Thoracic aorta (tissue), 2 donors: ENCODE data around the gene MCF2L2. TPM values are rescaled to one million over a fixed set of nuclear protein-coding genes. Genes with fewer than 3 reads are reported as not detected.

ENCODE experiments used
- ATAC-seq: fragments of 150-250 bp; one replicate; pipeline ENCODE4 v1.8.0; 2017; ENCODE audit warnings: low read depth; ENCODE audit not compliant: insufficient number of reproducible peaks, low FRiP score
- DNase-seq: peaks from one replicate; pipeline ENCODE4 v3.0.0-alpha.2; 2020; ENCODE audit warnings: low spot score
- H3K27ac ChIP-seq, 2 donors: fragments of 200-600 bp; sonication (generic); 1 replicate in 1 of 2; 2 replicates in 1 of 2; pipeline ENCODE4 v1.5.1; 2016; ENCODE audit warnings: mild to moderate bottlenecking in 2 of 2, moderate library complexity in 2 of 2
- H3K27me3 ChIP-seq: fragments of 200-600 bp; sonication (generic); replicated peaks from 2 replicates; pipeline ENCODE4 v1.6.0; 2016; ENCODE audit warnings: mild to moderate bottlenecking; ENCODE audit not compliant: insufficient read depth
- H3K36me3 ChIP-seq: fragments of 200-600 bp; sonication (generic); one replicate; pipeline ENCODE4 v1.5.1; 2016
- H3K4me1 ChIP-seq, 2 donors: fragments of 200-600 bp; sonication (generic); 1 replicate in 1 of 2; 2 replicates in 1 of 2; pipeline versions ENCODE4 v1.5.1 to v1.6.0; 2016; ENCODE audit warnings: low read depth in 2 of 2, mild to moderate bottlenecking in 1 of 2; ENCODE audit not compliant: control insufficient read depth in 1 of 2
- H3K4me3 ChIP-seq: fragments of 200-600 bp; sonication (generic); 2 replicates; pipeline ENCODE4 v1.5.1; 2016; ENCODE audit warnings: mild to moderate bottlenecking
- H3K9me3 ChIP-seq: fragments of 200-600 bp; sonication (generic); 2 replicates; pipeline ENCODE4 v1.5.1; 2016
- CTCF ChIP-seq: fragments of 200-600 bp; sonication (generic); IDR thresholded peaks from one replicate; pipeline ENCODE4 v1.5.1; 2019; ENCODE audit warnings: antibody characterized with exemption
- total RNA-seq, 2 donors: library from RNA; depleted of rRNA; stranded (reverse); fragments of >200 nt; gene quantifications; one replicate each; pipeline versions ENCODE4 v1.1.0 to v1.2.3, GENCODE V29; 2016

The MCF2L2 gene
- total RNA-seq, 2 donors from 2014 or later: 0.85 to 1.5 TPM

- no peak for TF ChIP-seq CTCF
- Histone ChIP-seq H3K27me3 (no peaks in the 10 kb centered on the region), H3K4me1 (peaks cover 0 to 7% of the 10 kb centered on the region in 2 donors), H3K27ac (no peak overlapping the region), H3K4me3 (no peak overlapping the region), H3K9me3 (no peaks in the 10 kb centered on the region), H3K36me3 (no peaks in the 10 kb centered on the region)
- no peak for DNase-seq
- ATAC-seq: no peak
These were observed 160.1 kb downstream of the MCF2L2 start for GRCh38 chr3:183268366-183268765.

- Histone ChIP-seq H3K4me1 (peaks cover 0 to 7% of the 10 kb centered on the region in 2 donors), H3K9me3 (no peaks in the 10 kb centered on the region), H3K27ac (no peak overlapping the region), H3K4me3 (no peak overlapping the region), H3K36me3 (no peaks in the 10 kb centered on the region), H3K27me3 (no peaks in the 10 kb centered on the region)
- ATAC-seq: no peak
- TF ChIP-seq CTCF: no peak
- no peak for DNase-seq
These were observed 161.3 kb downstream of the MCF2L2 start for GRCh38 chr3:183267140-183267539.

GRCh38 chr3:183266454-183266853, 162.0 kb downstream of the MCF2L2 start:
- Histone ChIP-seq H3K9me3 (no peaks in the 10 kb centered on the region), H3K27me3 (no peaks in the 10 kb centered on the region), H3K4me1 (peaks cover 0 to 7% of the 10 kb centered on the region in 2 donors), H3K27ac (no peak overlapping the region), H3K4me3 (no peak overlapping the region), H3K36me3 (no peaks in the 10 kb centered on the region)
- no peak for ATAC-seq
- no peak for DNase-seq
- TF ChIP-seq CTCF: no peak

GRCh38 chr3:183265834-183266417, 162.5 kb downstream of the MCF2L2 start:
- no peaks in the 10 kb centered on the region for H3K36me3 ChIP-seq
- no peaks in the 10 kb centered on the region for H3K27me3 ChIP-seq
- DNase-seq: no peak
- H3K9me3 ChIP-seq: no peaks in the 10 kb centered on the region
- no peak for TF ChIP-seq CTCF
- ATAC-seq: no peak
- peaks cover 0 to 7% of the 10 kb centered on the region in 2 donors for H3K4me1 ChIP-seq
- H3K27ac ChIP-seq: no peak overlapping the region
- H3K4me3 ChIP-seq: no peak overlapping the region

- H3K4me1 ChIP-seq: peaks cover 0 to 7% of the 10 kb centered on the region in 2 donors
- DNase-seq (no peak), ATAC-seq (no peak)
- H3K36me3 ChIP-seq: no peaks in the 10 kb centered on the region
- TF ChIP-seq CTCF: no peak
- H3K27me3 ChIP-seq: no peaks in the 10 kb centered on the region
- H3K4me3 ChIP-seq: peak overlapping the region; percentile 33
- no peak overlapping the region for H3K27ac ChIP-seq
- H3K9me3 ChIP-seq: no peaks in the 10 kb centered on the region
These were observed 163.2 kb downstream of the MCF2L2 start for GRCh38 chr3:183265157-183265642.
